ENCODE measurements around the gene TBXAS1.

GRCh38 chr7:140016540-140016939 lies 187.5 kb downstream of the TBXAS1 start:
- TF ChIP-seq CTCF (IDR thresholded peaks at IDR 0.05; ENCODE audit: control extremely low read depth in 1 of 3, insufficient read depth in 1 of 3, low read depth in 1 of 3, low read length in 3 of 3) (no peak), BCL11A (IDR thresholded peaks at IDR 0.05; ENCODE audit: low read depth in 2 of 2, low read length in 2 of 2) (no peak), RAD21 (IDR thresholded peaks at IDR 0.05 in 1 of 2, conservative IDR thresholded peaks at IDR 0.05 in 1 of 2; ENCODE audit: low read depth in 2 of 2, low read length in 2 of 2) (no peak), EGR1 (IDR thresholded peaks at IDR 0.05; ENCODE audit: borderline replicate concordance, low read depth, low read length) (no peak), SUZ12 (IDR thresholded peaks at IDR 0.05; ENCODE audit: low read length) (no peak), TCF12 (IDR thresholded peaks at IDR 0.05; ENCODE audit: low read depth, low read length) (no peak), RFX5 (IDR thresholded peaks at IDR 0.05; ENCODE audit: borderline replicate concordance, low read depth, low read length) (no peak), CEBPB (IDR thresholded peaks at IDR 0.05; ENCODE audit: low read depth, low read length) (no peak)

All from H1 (cell line).